Measurements from ENCODE around the gene GNAS-AS1. TPM values are rescaled to one million over a fixed set of nuclear protein-coding genes. Genes with fewer than 3 reads are reported as not detected.

GNAS-AS1 gene
- total and polyA plus RNA-seq, 2 of the 8 experiments (the other 6 are each of a cell fraction or from before 2014, with no cell fraction given): 4.7 to 13.7 TPM

DNA sequence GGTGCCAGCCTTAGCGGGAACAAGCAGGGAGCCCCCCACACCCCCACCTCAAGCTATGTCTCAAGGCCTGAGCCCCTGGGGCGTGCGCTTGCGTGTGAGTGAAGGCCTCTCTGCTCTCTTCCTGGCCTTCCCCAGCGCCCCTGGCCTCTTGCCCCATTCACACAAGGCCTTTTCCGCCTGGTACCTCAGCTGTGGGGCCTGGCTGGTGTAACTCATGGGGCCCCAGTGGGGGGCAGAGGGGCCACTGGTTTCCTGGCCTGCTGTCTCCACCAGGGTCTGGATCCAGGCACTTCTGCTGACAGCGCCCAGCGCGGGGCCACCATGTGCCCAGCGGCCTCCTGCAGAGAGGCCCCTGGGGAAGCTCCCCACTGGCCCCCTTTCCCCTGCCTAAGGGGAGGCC lies 34.7 kb downstream of the GNAS-AS1 start (continued):
- TF ChIP-seq, protein P1, sequence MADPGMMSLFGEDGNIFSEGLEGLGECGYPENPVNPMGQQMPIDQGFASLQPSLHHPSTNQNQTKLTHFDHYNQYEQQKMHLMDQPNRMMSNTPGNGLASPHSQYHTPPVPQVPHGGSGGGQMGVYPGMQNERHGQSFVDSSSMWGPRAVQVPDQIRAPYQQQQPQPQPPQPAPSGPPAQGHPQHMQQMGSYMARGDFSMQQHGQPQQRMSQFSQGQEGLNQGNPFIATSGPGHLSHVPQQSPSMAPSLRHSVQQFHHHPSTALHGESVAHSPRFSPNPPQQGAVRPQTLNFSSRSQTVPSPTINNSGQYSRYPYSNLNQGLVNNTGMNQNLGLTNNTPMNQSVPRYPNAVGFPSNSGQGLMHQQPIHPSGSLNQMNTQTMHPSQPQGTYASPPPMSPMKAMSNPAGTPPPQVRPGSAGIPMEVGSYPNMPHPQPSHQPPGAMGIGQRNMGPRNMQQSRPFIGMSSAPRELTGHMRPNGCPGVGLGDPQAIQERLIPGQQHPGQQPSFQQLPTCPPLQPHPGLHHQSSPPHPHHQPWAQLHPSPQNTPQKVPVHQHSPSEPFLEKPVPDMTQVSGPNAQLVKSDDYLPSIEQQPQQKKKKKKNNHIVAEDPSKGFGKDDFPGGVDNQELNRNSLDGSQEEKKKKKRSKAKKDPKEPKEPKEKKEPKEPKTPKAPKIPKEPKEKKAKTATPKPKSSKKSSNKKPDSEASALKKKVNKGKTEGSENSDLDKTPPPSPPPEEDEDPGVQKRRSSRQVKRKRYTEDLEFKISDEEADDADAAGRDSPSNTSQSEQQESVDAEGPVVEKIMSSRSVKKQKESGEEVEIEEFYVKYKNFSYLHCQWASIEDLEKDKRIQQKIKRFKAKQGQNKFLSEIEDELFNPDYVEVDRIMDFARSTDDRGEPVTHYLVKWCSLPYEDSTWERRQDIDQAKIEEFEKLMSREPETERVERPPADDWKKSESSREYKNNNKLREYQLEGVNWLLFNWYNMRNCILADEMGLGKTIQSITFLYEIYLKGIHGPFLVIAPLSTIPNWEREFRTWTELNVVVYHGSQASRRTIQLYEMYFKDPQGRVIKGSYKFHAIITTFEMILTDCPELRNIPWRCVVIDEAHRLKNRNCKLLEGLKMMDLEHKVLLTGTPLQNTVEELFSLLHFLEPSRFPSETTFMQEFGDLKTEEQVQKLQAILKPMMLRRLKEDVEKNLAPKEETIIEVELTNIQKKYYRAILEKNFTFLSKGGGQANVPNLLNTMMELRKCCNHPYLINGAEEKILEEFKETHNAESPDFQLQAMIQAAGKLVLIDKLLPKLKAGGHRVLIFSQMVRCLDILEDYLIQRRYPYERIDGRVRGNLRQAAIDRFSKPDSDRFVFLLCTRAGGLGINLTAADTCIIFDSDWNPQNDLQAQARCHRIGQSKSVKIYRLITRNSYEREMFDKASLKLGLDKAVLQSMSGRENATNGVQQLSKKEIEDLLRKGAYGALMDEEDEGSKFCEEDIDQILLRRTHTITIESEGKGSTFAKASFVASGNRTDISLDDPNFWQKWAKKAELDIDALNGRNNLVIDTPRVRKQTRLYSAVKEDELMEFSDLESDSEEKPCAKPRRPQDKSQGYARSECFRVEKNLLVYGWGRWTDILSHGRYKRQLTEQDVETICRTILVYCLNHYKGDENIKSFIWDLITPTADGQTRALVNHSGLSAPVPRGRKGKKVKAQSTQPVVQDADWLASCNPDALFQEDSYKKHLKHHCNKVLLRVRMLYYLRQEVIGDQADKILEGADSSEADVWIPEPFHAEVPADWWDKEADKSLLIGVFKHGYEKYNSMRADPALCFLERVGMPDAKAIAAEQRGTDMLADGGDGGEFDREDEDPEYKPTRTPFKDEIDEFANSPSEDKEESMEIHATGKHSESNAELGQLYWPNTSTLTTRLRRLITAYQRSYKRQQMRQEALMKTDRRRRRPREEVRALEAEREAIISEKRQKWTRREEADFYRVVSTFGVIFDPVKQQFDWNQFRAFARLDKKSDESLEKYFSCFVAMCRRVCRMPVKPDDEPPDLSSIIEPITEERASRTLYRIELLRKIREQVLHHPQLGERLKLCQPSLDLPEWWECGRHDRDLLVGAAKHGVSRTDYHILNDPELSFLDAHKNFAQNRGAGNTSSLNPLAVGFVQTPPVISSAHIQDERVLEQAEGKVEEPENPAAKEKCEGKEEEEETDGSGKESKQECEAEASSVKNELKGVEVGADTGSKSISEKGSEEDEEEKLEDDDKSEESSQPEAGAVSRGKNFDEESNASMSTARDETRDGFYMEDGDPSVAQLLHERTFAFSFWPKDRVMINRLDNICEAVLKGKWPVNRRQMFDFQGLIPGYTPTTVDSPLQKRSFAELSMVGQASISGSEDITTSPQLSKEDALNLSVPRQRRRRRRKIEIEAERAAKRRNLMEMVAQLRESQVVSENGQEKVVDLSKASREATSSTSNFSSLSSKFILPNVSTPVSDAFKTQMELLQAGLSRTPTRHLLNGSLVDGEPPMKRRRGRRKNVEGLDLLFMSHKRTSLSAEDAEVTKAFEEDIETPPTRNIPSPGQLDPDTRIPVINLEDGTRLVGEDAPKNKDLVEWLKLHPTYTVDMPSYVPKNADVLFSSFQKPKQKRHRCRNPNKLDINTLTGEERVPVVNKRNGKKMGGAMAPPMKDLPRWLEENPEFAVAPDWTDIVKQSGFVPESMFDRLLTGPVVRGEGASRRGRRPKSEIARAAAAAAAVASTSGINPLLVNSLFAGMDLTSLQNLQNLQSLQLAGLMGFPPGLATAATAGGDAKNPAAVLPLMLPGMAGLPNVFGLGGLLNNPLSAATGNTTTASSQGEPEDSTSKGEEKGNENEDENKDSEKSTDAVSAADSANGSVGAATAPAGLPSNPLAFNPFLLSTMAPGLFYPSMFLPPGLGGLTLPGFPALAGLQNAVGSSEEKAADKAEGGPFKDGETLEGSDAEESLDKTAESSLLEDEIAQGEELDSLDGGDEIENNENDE (IDR thresholded peaks at IDR 0.05; ENCODE audit: insufficient replicate concordance, low read length): no peak
- TF ChIP-seq, protein P2, sequence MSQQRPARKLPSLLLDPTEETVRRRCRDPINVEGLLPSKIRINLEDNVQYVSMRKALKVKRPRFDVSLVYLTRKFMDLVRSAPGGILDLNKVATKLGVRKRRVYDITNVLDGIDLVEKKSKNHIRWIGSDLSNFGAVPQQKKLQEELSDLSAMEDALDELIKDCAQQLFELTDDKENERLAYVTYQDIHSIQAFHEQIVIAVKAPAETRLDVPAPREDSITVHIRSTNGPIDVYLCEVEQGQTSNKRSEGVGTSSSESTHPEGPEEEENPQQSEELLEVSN (IDR thresholded peaks at IDR 0.05): no peak
- TF ChIP-seq EP300 (IDR thresholded peaks at IDR 0.05; ENCODE audit: borderline replicate concordance in 1 of 2, low read depth in 2 of 2, low read length in 2 of 2): no peak
- TF ChIP-seq SP1 (IDR thresholded peaks at IDR 0.05; ENCODE audit: low read depth, low read length): no peak
- TF ChIP-seq CBX5 (IDR thresholded peaks at IDR 0.05; ENCODE audit: low read depth, low read length): no peak
- TF ChIP-seq PHF8 (conservative IDR thresholded peaks at IDR 0.05; ENCODE audit: low read depth, low read length): no peak
- TF ChIP-seq SIN3A (conservative IDR thresholded peaks at IDR 0.05 in 1 of 2, IDR thresholded peaks at IDR 0.05 in 1 of 2; ENCODE audit: low read depth in 1 of 2, low read length in 2 of 2): no peak
- no peak for TF ChIP-seq ASH2L (IDR thresholded peaks at IDR 0.05; ENCODE audit: low read length)
- TF ChIP-seq BCL11A (IDR thresholded peaks at IDR 0.05; ENCODE audit: low read depth in 2 of 2, low read length in 2 of 2): no peak
- no peak for TF ChIP-seq EGR1 (IDR thresholded peaks at IDR 0.05; ENCODE audit: borderline replicate concordance, low read depth, low read length)
- no peak for TF ChIP-seq POU5F1 (IDR thresholded peaks at IDR 0.05; ENCODE audit: low read depth, low read length)
